Astrocyte of the spinal cord (primary cell): ENCODE measurements around the gene P2RY6.
A peak's percentile ranks its signal among the peaks of the same experiment; 100 is the strongest.

Experiments
- DNase-seq: peaks from one replicate; pipeline ENCODE4 v3.0.0; 2011; ENCODE audit warnings: low read depth, low spot score
- H3K4me3 ChIP-seq: 2 replicates; pipeline ENCODE4 v1.5.1; 2011; ENCODE audit warnings: low read depth, mild to moderate bottlenecking, low read length, moderate library complexity
- in situ Hi-C: cut with HindIII; loops from 2 replicates; pipeline ENCODE4 v1.10.0; 2017; ENCODE audit warnings: low sequenced_read_pairs
- TF ChIP-seq, protein P1 (sequence below): IDR thresholded peaks from 2 replicates; pipeline ENCODE4 v1.5.1; 2012; ENCODE audit warnings: low read depth, mild to moderate bottlenecking, low read length, inconsistent platforms

The P2RY6 gene

DNA sequence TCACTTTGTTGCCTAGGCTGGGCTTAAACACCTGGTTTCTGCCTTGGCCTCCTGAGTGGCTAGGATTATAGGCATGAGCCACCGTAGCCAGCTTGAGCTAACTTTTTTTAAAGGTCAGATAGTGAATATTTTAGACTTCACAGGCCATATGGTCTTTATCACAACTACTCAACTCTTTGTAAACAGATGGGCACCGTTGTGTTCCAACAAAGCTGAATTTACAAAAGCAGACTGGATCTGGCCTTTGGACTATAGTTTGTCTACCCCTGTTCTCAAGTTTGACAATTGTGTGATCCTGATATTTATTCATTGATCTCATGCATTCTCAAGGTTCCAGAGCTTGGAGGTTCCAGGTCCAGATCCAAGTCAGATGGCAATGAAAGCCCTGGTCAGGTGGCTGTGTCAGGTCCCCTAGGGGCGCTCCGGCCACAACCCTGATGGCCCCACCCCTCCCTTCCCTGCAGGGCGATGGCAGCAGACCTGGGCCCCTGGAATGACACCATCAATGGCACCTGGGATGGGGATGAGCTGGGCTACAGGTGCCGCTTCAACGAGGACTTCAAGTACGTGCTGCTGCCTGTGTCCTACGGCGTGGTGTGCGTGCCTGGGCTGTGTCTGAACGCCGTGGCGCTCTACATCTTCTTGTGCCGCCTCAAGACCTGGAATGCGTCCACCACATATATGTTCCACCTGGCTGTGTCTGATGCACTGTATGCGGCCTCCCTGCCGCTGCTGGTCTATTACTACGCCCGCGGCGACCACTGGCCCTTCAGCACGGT lies 38.3 kb upstream of the P2RY6 start:
- no peak overlapping the region for H3K4me3 ChIP-seq
- TF ChIP-seq, protein P1, sequence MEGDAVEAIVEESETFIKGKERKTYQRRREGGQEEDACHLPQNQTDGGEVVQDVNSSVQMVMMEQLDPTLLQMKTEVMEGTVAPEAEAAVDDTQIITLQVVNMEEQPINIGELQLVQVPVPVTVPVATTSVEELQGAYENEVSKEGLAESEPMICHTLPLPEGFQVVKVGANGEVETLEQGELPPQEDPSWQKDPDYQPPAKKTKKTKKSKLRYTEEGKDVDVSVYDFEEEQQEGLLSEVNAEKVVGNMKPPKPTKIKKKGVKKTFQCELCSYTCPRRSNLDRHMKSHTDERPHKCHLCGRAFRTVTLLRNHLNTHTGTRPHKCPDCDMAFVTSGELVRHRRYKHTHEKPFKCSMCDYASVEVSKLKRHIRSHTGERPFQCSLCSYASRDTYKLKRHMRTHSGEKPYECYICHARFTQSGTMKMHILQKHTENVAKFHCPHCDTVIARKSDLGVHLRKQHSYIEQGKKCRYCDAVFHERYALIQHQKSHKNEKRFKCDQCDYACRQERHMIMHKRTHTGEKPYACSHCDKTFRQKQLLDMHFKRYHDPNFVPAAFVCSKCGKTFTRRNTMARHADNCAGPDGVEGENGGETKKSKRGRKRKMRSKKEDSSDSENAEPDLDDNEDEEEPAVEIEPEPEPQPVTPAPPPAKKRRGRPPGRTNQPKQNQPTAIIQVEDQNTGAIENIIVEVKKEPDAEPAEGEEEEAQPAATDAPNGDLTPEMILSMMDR: no peak
- DNase-seq: no peak
- in situ Hi-C loops: no loop called here

DNA sequence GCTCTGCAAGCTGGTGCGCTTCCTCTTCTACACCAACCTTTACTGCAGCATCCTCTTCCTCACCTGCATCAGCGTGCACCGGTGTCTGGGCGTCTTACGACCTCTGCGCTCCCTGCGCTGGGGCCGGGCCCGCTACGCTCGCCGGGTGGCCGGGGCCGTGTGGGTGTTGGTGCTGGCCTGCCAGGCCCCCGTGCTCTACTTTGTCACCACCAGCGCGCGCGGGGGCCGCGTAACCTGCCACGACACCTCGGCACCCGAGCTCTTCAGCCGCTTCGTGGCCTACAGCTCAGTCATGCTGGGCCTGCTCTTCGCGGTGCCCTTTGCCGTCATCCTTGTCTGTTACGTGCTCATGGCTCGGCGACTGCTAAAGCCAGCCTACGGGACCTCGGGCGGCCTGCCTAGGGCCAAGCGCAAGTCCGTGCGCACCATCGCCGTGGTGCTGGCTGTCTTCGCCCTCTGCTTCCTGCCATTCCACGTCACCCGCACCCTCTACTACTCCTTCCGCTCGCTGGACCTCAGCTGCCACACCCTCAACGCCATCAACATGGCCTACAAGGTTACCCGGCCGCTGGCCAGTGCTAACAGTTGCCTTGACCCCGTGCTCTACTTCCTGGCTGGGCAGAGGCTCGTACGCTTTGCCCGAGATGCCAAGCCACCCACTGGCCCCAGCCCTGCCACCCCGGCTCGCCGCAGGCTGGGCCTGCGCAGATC lies 37.5 kb upstream of the P2RY6 start:
- no peak for DNase-seq
- in situ Hi-C loops: no loop called here
- no peak overlapping the region for H3K4me3 ChIP-seq
- TF ChIP-seq, protein P1: no peak

DNA sequence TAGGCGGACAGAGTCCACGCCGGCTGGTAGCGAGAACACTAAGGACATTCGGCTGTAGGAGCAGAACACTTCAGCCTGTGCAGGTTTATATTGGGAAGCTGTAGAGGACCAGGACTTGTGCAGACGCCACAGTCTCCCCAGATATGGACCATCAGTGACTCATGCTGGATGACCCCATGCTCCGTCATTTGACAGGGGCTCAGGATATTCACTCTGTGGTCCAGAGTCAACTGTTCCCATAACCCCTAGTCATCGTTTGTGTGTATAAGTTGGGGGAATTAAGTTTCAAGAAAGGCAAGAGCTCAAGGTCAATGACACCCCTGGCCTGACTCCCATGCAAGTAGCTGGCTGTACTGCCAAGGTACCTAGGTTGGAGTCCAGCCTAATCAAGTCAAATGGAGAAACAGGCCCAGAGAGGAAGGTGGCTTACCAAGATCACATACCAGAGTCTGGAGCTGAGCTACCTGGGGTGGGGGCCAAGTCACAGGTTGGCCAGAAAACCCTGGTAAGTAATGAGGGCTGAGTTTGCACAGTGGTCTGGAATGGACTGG lies 36.8 kb upstream of the P2RY6 start:
- no peak overlapping the region for H3K4me3 ChIP-seq
- TF ChIP-seq, protein P1: no peak
- in situ Hi-C loops: no loop called here
- no peak for DNase-seq

DNA sequence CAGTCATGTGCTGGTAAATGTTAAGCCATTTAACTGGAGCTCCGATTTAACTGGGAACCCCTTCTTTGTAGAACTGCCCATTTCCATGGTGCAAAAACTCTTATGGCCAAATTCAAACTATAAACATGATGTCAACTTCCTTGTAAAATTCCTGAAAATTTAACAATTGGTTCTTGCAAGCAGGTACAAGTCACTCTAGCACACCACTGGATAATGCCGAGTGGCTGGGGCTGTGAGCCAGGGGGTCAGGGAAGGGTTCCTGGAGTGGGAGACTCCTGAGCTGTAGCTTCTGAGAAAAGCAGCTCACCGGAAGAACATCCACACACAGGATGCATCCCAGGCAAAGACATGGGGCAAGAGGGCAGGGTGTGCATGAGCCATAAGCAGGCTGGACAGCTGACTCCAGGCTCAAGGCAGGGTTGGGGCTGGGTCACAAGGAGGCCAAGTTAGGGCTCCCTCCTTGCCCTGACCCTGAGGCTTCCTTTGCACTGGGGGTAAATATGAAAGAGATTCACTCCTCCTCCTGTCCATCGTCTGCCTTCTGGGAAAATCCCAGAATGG lies 35.9 kb upstream of the P2RY6 start:
- TF ChIP-seq, protein P1: no peak
- no peak for DNase-seq
- in situ Hi-C loops: no loop called here
- H3K4me3 ChIP-seq: no peak overlapping the region

DNA sequence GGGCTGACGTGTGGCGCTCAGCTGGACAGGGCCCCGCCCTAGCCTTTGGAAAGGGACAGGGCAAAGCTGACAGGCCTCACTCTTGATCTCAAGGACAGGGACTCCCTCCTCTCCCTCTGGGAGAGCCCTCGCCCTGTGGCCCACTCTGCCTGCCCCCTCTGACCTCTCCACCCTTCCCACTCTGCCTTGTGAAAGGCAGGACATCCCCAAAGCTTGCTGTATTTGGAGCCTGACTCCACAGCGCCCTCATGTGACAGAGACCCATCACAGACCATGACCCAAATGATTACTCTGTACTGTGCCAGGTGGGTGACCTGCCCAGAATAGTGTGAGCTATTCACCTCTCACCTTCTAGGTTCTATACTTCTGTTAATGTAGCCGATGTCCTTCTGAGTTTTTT lies 35.3 kb upstream of the P2RY6 start:
- TF ChIP-seq, protein P1: peak; percentile 64
- DNase-seq: no peak
- no peak overlapping the region for H3K4me3 ChIP-seq
- in situ Hi-C loops: no loop called here

DNA sequence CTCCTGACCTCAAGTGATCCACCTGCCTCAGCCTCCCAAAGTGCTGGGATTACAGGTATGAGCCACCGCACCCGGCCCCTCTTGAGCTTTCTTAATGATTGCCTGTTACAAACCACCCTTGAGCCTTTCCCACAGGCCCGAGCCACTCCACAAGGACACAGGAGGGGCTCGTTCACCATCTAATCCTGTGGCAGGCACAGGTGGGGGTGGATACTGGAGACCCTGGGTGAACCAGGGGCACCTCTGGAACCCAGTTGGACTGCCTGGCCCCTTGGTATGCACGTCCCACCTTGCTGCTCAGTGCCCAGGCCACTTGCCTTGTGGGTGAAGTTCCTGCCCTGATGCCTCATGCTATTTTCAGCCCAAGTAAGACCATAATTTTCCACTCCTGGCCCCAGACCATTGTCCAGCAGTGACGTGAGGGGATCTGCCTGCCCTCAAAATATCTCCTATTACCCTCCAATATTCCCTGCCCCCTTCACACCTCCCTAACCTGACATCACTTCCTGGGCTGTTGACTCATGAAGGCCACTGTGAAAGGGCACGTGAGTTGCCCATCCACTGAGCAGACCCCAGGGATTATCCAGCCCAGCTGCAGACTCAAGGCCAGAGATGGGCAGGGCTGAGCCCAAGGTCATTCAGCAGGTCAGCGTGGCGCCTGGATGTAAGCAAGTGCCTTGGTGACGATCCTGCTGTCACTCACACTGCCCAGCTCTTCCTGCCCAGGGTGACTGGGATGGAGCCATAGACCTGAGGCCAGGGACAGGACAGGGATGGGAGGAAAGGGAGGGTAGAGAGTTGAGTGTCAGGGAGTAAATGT lies 34.5 kb upstream of the P2RY6 start:
- in situ Hi-C loops: no loop called here
- H3K4me3 ChIP-seq: no peak overlapping the region
- peak; percentile 8 for DNase-seq
- TF ChIP-seq, protein P1: no peak
